Urinary bladder (tissue), 4 donors: ENCODE measurements around the gene MAN1B1. TPM values are rescaled to one million over a fixed set of nuclear protein-coding genes. Genes with fewer than 3 reads are reported as not detected.
A peak's percentile ranks its signal among the peaks of the same experiment; 100 is the strongest.

Experiments used
- DNase-seq: peaks from one replicate; pipeline ENCODE4 v3.0.0-alpha.2; 2015; ENCODE audit errors: extremely low spot score
- H3K27ac ChIP-seq: one replicate; pipeline ENCODE4 v1.5.1; 2013; ENCODE audit warnings: low read depth, mild to moderate bottlenecking, moderate library complexity
- H3K36me3 ChIP-seq: one replicate; pipeline ENCODE4 v1.6.1; 2013; ENCODE audit warnings: mild to moderate bottlenecking, moderate library complexity; ENCODE audit not compliant: insufficient read depth
- H3K4me1 ChIP-seq: one replicate; pipeline ENCODE4 v1.6.1; 2013; ENCODE audit warnings: mild to moderate bottlenecking, moderate library complexity; ENCODE audit not compliant: insufficient read depth
- H3K4me3 ChIP-seq: one replicate; pipeline ENCODE4 v1.5.1; 2013; ENCODE audit warnings: low read depth, low read length
- WGBS: extraction: QIAGEN DNeasy Blood & Tissue Kit; methylation state at CpG from one replicate; pipeline ENCODE4 v1.1.7; 2013; 5-methylcytosine and 5-hydroxymethylcytosine counted together
- polyA plus RNA-seq: library from polyadenylated mRNA; stranded (reverse); fragments of 200-250 nt; gene quantifications from one replicate; pipeline ENCODE4 v1.2.3, GENCODE V29; 2013
- total RNA-seq: library from RNA; depleted of rRNA; stranded (reverse); fragments of >200 nt; gene quantifications from one replicate; pipeline ENCODE4 v1.2.3, GENCODE V29; 2014
- donor health status: healthy with polysubstance abuse.
- donor health status: healthy.

MAN1B1 gene
- total and polyA plus RNA-seq, 2 donors: 29.1 to 38.5 TPM

GRCh38 chr9:137080260-137081122 lies 6.3 kb upstream of the MAN1B1 start:
- no peak for DNase-seq
- H3K4me3 ChIP-seq: no peak overlapping the region
- no peak overlapping the region for H3K27ac ChIP-seq
- peaks cover 2% of the 10 kb centered on the region for H3K36me3 ChIP-seq
- 88% methylated on average over 24 of the region's 24 CpGs for WGBS
- no peaks in the 10 kb centered on the region for H3K4me1 ChIP-seq

GRCh38 chr9:137082222-137082924 lies 4.4 kb upstream of the MAN1B1 start:
- no peak for DNase-seq
- Histone ChIP-seq H3K36me3 (peaks cover 2% of the 10 kb centered on the region), H3K27ac (no peak overlapping the region), H3K4me1 (peaks cover 2% of the 10 kb centered on the region), H3K4me3 (no peak overlapping the region)
- 90% methylated on average over 16 of the region's 16 CpGs for WGBS

GRCh38 chr9:137082925-137083290 lies 3.9 kb upstream of the MAN1B1 start:
- DNase-seq: no peak
- H3K4me1 ChIP-seq: peaks cover 2% of the 10 kb centered on the region
- WGBS: 86% methylated on average over 8 of the region's 8 CpGs
- no peak overlapping the region for H3K4me3 ChIP-seq
- peaks cover 2% of the 10 kb centered on the region for H3K36me3 ChIP-seq
- H3K27ac ChIP-seq: no peak overlapping the region

- Histone ChIP-seq H3K4me1 (peaks cover 2% of the 10 kb centered on the region), H3K27ac (no peak overlapping the region), H3K4me3 (no peak overlapping the region), H3K36me3 (peaks cover 2% of the 10 kb centered on the region)
- 54% methylated on average over 12 of the region's 12 CpGs for WGBS
- no peak for DNase-seq
Measured at GRCh38 chr9:137083394-137084004, 3.3 kb upstream of the MAN1B1 start.

- peaks cover 2% of the 10 kb centered on the region for H3K36me3 ChIP-seq
- no peak overlapping the region for H3K4me3 ChIP-seq
- H3K27ac ChIP-seq: no peak overlapping the region
- WGBS: 87% methylated on average over 9 of the region's 9 CpGs
- H3K4me1 ChIP-seq: peaks cover 2% of the 10 kb centered on the region
- no peak for DNase-seq
Measured at GRCh38 chr9:137084526-137084925, 2.3 kb upstream of the MAN1B1 start.

GRCh38 chr9:137085920-137086530 lies 760 bp upstream of the MAN1B1 start:
- H3K4me1 ChIP-seq: peaks cover 2% of the 10 kb centered on the region
- no peak for DNase-seq
- under 1% methylated on average over 58 of the region's 58 CpGs for WGBS
- H3K36me3 ChIP-seq: no peaks in the 10 kb centered on the region
- H3K27ac ChIP-seq: peak overlapping the region; percentile 93
- H3K4me3 ChIP-seq: peak overlapping the region; percentile 68

- DNase-seq: no peak
- H3K4me3 ChIP-seq: peak overlapping the region; percentile 68
- H3K27ac ChIP-seq: peak overlapping the region; percentile 89
- 9% methylated on average over 22 of the region's 22 CpGs for WGBS
- no peaks in the 10 kb centered on the region for H3K36me3 ChIP-seq
- H3K4me1 ChIP-seq: peaks cover 2% of the 10 kb centered on the region
Measured at GRCh38 chr9:137087409-137087925, 682 bp downstream of the MAN1B1 start.

- H3K4me3 ChIP-seq: no peak overlapping the region
- no peak for DNase-seq
- H3K4me1 ChIP-seq: peaks cover 2% of the 10 kb centered on the region
- H3K36me3 ChIP-seq: no peaks in the 10 kb centered on the region
- no peak overlapping the region for H3K27ac ChIP-seq
- 90% methylated on average over 5 of the region's 5 CpGs for WGBS
Measured at GRCh38 chr9:137088121-137088520, 1.3 kb downstream of the MAN1B1 start.

GRCh38 chr9:137089232-137089947 lies 2.6 kb downstream of the MAN1B1 start:
- Histone ChIP-seq H3K27ac (no peak overlapping the region), H3K36me3 (no peaks in the 10 kb centered on the region), H3K4me3 (no peak overlapping the region), H3K4me1 (peaks cover 2% of the 10 kb centered on the region)
- DNase-seq: no peak
- WGBS: 65% methylated on average over 11 of the region's 11 CpGs

- Histone ChIP-seq H3K27ac (no peak overlapping the region), H3K4me3 (no peak overlapping the region), H3K36me3 (no peaks in the 10 kb centered on the region), H3K4me1 (no peaks in the 10 kb centered on the region)
- no peak for DNase-seq
- WGBS: 80% methylated on average over 30 of the region's 30 CpGs
Measured at GRCh38 chr9:137095664-137096517, 9.1 kb downstream of the MAN1B1 start.

- no peaks in the 10 kb centered on the region for H3K4me1 ChIP-seq
- H3K4me3 ChIP-seq: no peak overlapping the region
- no peak overlapping the region for H3K27ac ChIP-seq
- 95% methylated on average over 31 of the region's 31 CpGs for WGBS
- no peak for DNase-seq
- H3K36me3 ChIP-seq: no peaks in the 10 kb centered on the region
Measured at GRCh38 chr9:137096785-137097546, 10.2 kb downstream of the MAN1B1 start.
